Testis (tissue), 3 donors: ENCODE measurements around the gene DUSP8. TPM values are rescaled to one million over a fixed set of nuclear protein-coding genes. Genes with fewer than 3 reads are reported as not detected.

Experiments
- DNase-seq: peaks from one replicate; pipeline ENCODE4 v3.0.0-alpha.2; 2019
- H3K27ac ChIP-seq, 2 donors: fragments of 200-600 bp; sonication (generic); one replicate each; pipeline ENCODE4 v1.5.1; 2019
- H3K27me3 ChIP-seq: fragments of 200-600 bp; sonication (generic); one replicate; pipeline ENCODE4 v1.5.1; 2019
- H3K36me3 ChIP-seq: fragments of 200-600 bp; sonication (generic); one replicate; pipeline ENCODE4 v1.5.1; 2017; ENCODE audit warnings: low read depth; ENCODE audit errors: missing control alignments
- H3K4me1 ChIP-seq: fragments of 200-600 bp; sonication (generic); one replicate; pipeline ENCODE4 v1.5.1; 2019
- H3K4me3 ChIP-seq, 2 donors: fragments of 200-600 bp; sonication (generic); one replicate each; pipeline ENCODE4 v1.5.1; 2017 to 2019
- H3K9me3 ChIP-seq: fragments of 200-600 bp; sonication (generic); one replicate; pipeline ENCODE4 v1.5.1; 2017
- POLR2A ChIP-seq: fragments of 450-650 bp; IDR thresholded peaks from one replicate; pipeline ENCODE4 v1.6.1; 2017; ENCODE audit warnings: antibody characterized with exemption, mild to moderate bottlenecking, moderate library complexity
- WGBS, 2 donors: methylation state at CpG; one replicate each; pipeline ENCODE4 v1.1.5; 2018; 5-methylcytosine and 5-hydroxymethylcytosine counted together
- intact Hi-C: fragments of 100-400 bp; cut with DNase I; formaldehyde crosslinking; loops from one replicate; pipeline ENCODE4 v1.15.1; 2023; ENCODE audit warnings: low total_unique reads
- polyA plus RNA-seq: library from polyadenylated mRNA; stranded (reverse); fragments of 350-450 nt; fragmentation: Illumina TruSeq; extraction: RNeasy Lipid Tissue Mini Kit (QIAGEN cat#74804); gene quantifications from one replicate; pipeline ENCODE4 v1.2.3, GENCODE V29; 2014; ENCODE audit warnings: low read depth, low replicate concordance; ENCODE audit not compliant: insufficient read depth
- total RNA-seq, 2 donors: library from RNA; depleted of rRNA; stranded (reverse); fragments of >200 nt; gene quantifications; one replicate each; pipeline ENCODE4 v1.2.3, GENCODE V29; 2016
- TF ChIP-seq, protein P1 (sequence below), 3 experiments: fragments of 450-650 bp in 2 of 3; fragments of 200-600 bp in 1 of 3; sonication (generic) in 1 of 3; IDR thresholded peaks; one replicate each; pipeline ENCODE4 v1.5.1; 2016 to 2019; ENCODE audit warnings: antibody characterized with exemption in 3 of 3, mild to moderate bottlenecking in 2 of 3, moderate library complexity in 1 of 3

Gene DUSP8
- total and polyA plus RNA-seq, 3 donors from 2014 or later, result 7.0 to 14.4 (median 8.5) TPM

DNA sequence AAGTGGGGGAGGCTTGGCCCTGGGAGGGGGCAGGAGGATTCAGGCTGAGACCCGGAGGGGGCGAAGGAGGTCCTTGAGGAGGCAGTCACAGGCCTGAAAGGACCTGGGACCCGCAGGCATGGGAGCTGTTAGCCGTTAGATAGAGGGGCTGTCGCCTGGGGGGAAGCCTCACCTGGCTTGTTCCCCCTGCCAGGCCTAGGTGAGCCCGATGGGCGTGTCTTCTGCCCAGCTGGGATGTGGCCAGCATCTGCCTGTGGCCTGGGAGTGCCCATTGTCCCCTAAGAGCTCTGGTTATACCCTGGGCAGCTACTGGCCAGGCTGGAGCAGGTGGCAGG is 1.8 kb upstream of the DUSP8 start:
- Histone ChIP-seq H3K4me3 (no peak overlapping the region), H3K27ac (no peak overlapping the region), H3K4me1 (peaks cover 18% of the 10 kb centered on the region), H3K9me3 (no peaks in the 10 kb centered on the region), H3K36me3 (no peaks in the 10 kb centered on the region), H3K27me3 (no peaks in the 10 kb centered on the region)
- no peak for DNase-seq
- TF ChIP-seq, protein P1, sequence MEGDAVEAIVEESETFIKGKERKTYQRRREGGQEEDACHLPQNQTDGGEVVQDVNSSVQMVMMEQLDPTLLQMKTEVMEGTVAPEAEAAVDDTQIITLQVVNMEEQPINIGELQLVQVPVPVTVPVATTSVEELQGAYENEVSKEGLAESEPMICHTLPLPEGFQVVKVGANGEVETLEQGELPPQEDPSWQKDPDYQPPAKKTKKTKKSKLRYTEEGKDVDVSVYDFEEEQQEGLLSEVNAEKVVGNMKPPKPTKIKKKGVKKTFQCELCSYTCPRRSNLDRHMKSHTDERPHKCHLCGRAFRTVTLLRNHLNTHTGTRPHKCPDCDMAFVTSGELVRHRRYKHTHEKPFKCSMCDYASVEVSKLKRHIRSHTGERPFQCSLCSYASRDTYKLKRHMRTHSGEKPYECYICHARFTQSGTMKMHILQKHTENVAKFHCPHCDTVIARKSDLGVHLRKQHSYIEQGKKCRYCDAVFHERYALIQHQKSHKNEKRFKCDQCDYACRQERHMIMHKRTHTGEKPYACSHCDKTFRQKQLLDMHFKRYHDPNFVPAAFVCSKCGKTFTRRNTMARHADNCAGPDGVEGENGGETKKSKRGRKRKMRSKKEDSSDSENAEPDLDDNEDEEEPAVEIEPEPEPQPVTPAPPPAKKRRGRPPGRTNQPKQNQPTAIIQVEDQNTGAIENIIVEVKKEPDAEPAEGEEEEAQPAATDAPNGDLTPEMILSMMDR (IDR thresholded peaks at IDR 0.05), result no peak
- TF ChIP-seq POLR2A, result no peak
- WGBS, 2 donors, result 3 to 5% methylated on average over 6 to 7 of the region's 7 CpGs
- intact Hi-C loops, result no loop called here

DNA sequence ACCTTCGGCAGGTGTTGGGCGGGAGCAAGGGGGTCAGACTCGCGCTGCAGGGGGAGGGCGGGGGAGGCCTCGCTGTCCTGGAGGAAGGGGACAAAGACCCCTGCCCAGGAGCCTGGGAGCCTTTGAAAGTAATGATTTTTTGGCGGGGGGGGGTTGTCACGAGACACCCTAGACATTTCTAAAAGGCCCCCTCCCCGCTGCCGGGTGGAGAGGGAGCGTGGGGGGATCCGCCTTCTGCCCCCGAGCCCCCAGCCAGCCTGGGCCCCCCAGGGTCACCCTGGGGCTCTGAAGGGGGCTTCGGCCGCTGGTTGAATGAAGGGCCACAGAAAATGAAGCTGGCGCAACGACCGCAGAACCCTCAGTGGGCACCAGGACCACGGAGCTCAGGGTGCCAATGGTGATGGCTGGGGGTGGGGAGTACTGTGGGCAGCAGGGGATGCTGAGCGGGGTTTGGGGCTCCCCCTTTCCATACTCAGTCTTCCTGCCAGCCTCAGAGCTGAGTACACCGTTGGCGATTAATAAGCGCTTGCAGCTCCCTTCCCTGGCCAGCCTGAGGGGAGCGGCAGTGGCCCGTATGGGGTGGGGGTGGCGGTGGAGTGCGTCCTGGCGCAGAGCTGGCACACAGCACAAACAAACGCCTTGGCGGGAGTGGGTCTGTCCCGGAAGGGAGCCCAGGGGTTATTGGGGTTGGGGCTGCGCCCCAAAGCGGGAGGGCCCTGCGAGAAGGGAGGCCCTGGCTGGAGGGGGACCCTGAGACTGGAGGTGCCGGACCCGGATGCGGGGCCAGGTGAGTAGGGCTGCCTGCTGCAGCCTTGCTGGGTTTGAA is 1.2 kb upstream of the DUSP8 start:
- TF ChIP-seq, protein P1 (IDR thresholded peaks at IDR 0.05), result no peak
- no peak for TF ChIP-seq POLR2A
- Histone ChIP-seq H3K4me3 (peak overlapping the region; percentile 54 to 66), H3K4me1 (peaks cover 18% of the 10 kb centered on the region), H3K36me3 (no peaks in the 10 kb centered on the region), H3K27me3 (no peaks in the 10 kb centered on the region), H3K27ac (peak overlapping the region in 1 of 2 donors; percentile 76), H3K9me3 (no peaks in the 10 kb centered on the region)
- 2 to 3% methylated on average over 19 to 36 of the region's 37 CpGs for whole genome bisulfite sequencing, 2 donors
- intact Hi-C loops, result no loop called here
- no peak for DNase-seq

DNA sequence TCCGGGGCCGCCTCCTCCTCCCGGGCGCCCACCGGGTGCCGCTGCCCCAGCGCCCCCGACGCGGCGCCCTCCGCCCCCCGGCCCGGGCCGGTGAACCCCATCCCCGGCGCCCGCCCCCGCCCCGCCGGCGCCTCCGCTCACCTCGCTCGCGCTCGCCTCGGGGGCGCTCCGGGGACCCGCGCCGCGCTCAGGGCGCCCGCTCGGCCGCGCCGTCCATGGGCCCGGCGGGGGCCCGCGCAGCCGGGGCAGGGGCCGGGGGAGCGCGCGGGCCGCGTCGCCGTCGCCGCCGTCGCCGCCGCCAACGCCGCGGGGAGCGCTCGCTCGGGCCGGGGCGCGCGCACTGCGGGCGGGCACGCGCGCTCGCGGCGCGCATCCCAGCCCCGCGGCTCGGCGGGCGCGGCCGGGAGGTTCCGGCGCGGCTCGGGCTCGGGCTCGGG is 293 bp downstream of the DUSP8 start:
- WGBS, 2 donors, result 1% methylated on average over 61 of the region's 91 CpGs; no CpG with 5 or more reads in 1 of the 2 donors
- H3K4me3 ChIP-seq, result peak overlapping the region; percentile 54 to 65
- H3K36me3 ChIP-seq, result no peaks in the 10 kb centered on the region
- TF ChIP-seq, protein P1 (IDR thresholded peaks at IDR 0.05), result no peak
- no peak for TF ChIP-seq POLR2A
- intact Hi-C loops, result no loop called here
- peak overlapping the region in 1 of 2 donors; percentile 61 for H3K27ac ChIP-seq
- DNase-seq, result no peak
- no peaks in the 10 kb centered on the region for H3K9me3 ChIP-seq
- H3K27me3 ChIP-seq, result no peaks in the 10 kb centered on the region
- peaks cover 18% of the 10 kb centered on the region for H3K4me1 ChIP-seq

DNA sequence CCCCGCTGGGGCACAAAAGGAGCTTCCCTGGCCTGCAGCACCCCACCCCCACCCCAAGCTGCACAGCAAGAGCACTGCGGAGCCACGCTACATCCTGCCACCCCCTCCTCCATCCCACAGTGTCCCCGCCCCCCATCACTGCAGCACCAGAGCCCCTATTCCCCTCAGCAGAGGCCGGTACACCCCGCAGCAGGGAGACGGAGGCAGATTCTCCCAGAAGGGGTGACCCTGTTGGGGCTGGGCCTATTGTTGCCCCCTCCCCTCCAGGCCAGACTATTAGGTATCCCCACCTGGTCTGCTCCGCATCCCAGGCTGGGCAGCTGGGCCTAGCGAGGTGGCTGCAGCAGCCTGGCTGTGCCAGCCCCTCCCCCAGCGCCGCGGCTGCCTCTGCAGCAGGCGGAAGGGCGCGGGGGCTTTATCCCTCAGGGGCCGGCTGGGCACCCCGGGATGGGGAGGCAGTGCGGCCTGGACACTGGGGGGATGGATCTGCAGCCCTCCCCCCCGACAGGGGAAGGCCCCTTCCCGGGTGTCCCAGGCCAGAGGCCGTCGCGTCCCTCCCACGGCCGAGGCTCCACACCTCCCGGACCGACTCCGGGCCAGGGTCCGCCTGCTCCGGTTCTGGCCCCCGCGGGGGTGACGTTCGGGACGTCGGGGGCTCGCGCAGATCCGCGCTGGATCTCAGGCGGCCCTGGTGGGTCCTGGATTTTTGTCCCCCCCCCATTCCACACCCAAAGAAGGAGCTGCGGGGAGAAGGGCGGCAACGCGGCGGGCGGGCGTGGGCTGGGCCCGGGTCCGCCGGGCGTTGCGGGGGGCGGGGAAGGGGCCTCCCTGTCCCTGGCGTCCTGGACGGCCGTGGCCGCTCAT is 943 bp downstream of the DUSP8 start:
- intact Hi-C loops, result no loop called here
- H3K27ac ChIP-seq, result peak overlapping the region in 1 of 2 donors; percentile 61
- 12 to 60% methylated on average over 3 to 48 of the region's 58 CpGs for WGBS, 2 donors

More for the DNA sequence above, 943 bp downstream of the DUSP8 start:
- H3K9me3 ChIP-seq, result no peaks in the 10 kb centered on the region
- H3K27me3 ChIP-seq, result no peaks in the 10 kb centered on the region
- TF ChIP-seq, protein P1 (IDR thresholded peaks at IDR 0.05), result no peak
- no peak for TF ChIP-seq POLR2A
- no peaks in the 10 kb centered on the region for H3K36me3 ChIP-seq
- peak overlapping the region; percentile 50 to 65 for H3K4me3 ChIP-seq
- no peak for DNase-seq
- peaks cover 18% of the 10 kb centered on the region for H3K4me1 ChIP-seq
